SK-N-SH treated with all-trans-retinoic acid at 6 μM for 48 hours (cell line): ENCODE data around the gene ZNF2.
A peak's percentile ranks its signal among the peaks of the same experiment; 100 is the strongest.

Experiments
- ATAC-seq: fragments of 200-7000 bp; cut with Tn5 transposase; 3 replicates; pipeline ENCODE4 v1.9.1; 2020; ENCODE audit warnings: mild to moderate bottlenecking, moderate library complexity
- ARNTL ChIP-seq: fragments of 450-650 bp; formaldehyde crosslinking; IDR thresholded peaks from 2 replicates; pipeline ENCODE4 v1.5.0; 2020; ENCODE audit warnings: low read depth, mild to moderate bottlenecking, moderate library complexity, borderline replicate concordance
- CREB5 ChIP-seq: fragments of 250-450 bp; sonication (Bioruptor Pico); IDR thresholded peaks from 2 replicates; pipeline ENCODE4 v1.5.1; 2020; ENCODE audit warnings: low read depth, mild to moderate bottlenecking, moderate library complexity
- CSRNP3 ChIP-seq: fragments of 250-450 bp; sonication (Bioruptor Pico); IDR thresholded peaks from 2 replicates; pipeline ENCODE4 v1.5.1; 2021; ENCODE audit warnings: mild to moderate bottlenecking, moderate library complexity
- ESRRG ChIP-seq: fragments of 250-450 bp; sonication (Bioruptor Pico); IDR thresholded peaks from 2 replicates; pipeline ENCODE4 v1.6.1; 2021; ENCODE audit warnings: mild to moderate bottlenecking
- GLIS3 ChIP-seq: fragments of 250-450 bp; sonication (Bioruptor Pico); IDR thresholded peaks from 2 replicates; pipeline ENCODE4 v1.5.0; 2020; ENCODE audit warnings: mild to moderate bottlenecking, moderate library complexity
- ISL1 ChIP-seq: fragments of 250-450 bp; sonication (Bioruptor Pico); IDR thresholded peaks from 2 replicates; pipeline ENCODE4 v2.1.2; 2022; ENCODE audit warnings: mild to moderate bottlenecking, moderate library complexity
- OSR1 ChIP-seq: fragments of 250-450 bp; sonication (Bioruptor Pico); IDR thresholded peaks from 2 replicates; pipeline ENCODE4 v1.8.0; 2022; ENCODE audit warnings: moderate library complexity, mild to moderate bottlenecking, inconsistent platforms
- PATZ1 ChIP-seq: fragments of 250-450 bp; sonication (Bioruptor Pico); IDR thresholded peaks from 2 replicates; pipeline ENCODE4 v1.8.0; 2020; ENCODE audit warnings: mild to moderate bottlenecking, moderate library complexity, borderline replicate concordance
- POU6F1 ChIP-seq: fragments of 250-450 bp; sonication (Bioruptor Pico); IDR thresholded peaks from 2 replicates; pipeline ENCODE4 v1.8.0; 2021; ENCODE audit warnings: low read depth, mild to moderate bottlenecking, moderate library complexity, borderline replicate concordance
- PPARA ChIP-seq: fragments of 250-450 bp; sonication (Bioruptor Pico); IDR thresholded peaks from 2 replicates; pipeline ENCODE4 v1.5.0; 2020; ENCODE audit warnings: mild to moderate bottlenecking, borderline replicate concordance
- RARB ChIP-seq: fragments of 250-450 bp; sonication (Bioruptor Pico); IDR thresholded peaks from 2 replicates; pipeline ENCODE4 v1.8.0; 2021; ENCODE audit warnings: mild to moderate bottlenecking, moderate library complexity
- SNAI2 ChIP-seq: fragments of 250-450 bp; sonication (Bioruptor Pico); IDR thresholded peaks from 2 replicates; pipeline ENCODE4 v1.5.0; 2020; ENCODE audit warnings: mild to moderate bottlenecking, moderate library complexity
- TCF4 ChIP-seq: fragments of 250-450 bp; sonication (Bioruptor Pico); IDR thresholded peaks from 2 replicates; pipeline ENCODE4 v1.8.0; 2021; ENCODE audit warnings: mild to moderate bottlenecking, moderate library complexity, borderline replicate concordance
- TOX ChIP-seq: fragments of 250-450 bp; sonication (Bioruptor Pico); IDR thresholded peaks from 2 replicates; pipeline ENCODE4 v1.8.0; 2021; ENCODE audit warnings: mild to moderate bottlenecking, moderate library complexity, borderline replicate concordance
- TSHZ2 ChIP-seq: fragments of 250-450 bp; sonication (Bioruptor Pico); IDR thresholded peaks from 2 replicates; pipeline ENCODE4 v1.5.0; 2020; ENCODE audit warnings: mild to moderate bottlenecking, moderate library complexity
- ZC3H10 ChIP-seq: fragments of 250-450 bp; sonication (Bioruptor Pico); IDR thresholded peaks from 2 replicates; pipeline ENCODE4 v1.5.1; 2021; ENCODE audit warnings: mild to moderate bottlenecking, moderate library complexity
- ZFP3 ChIP-seq: fragments of 250-450 bp; sonication (Bioruptor Pico); IDR thresholded peaks from 2 replicates; pipeline ENCODE4 v1.5.0; 2020; ENCODE audit warnings: mild to moderate bottlenecking, moderate library complexity
- ZFP30 ChIP-seq: fragments of 450-650 bp; formaldehyde crosslinking; IDR thresholded peaks from 2 replicates; pipeline ENCODE4 v1.5.0; 2022; ENCODE audit warnings: mild to moderate bottlenecking, moderate library complexity
- ZNF565 ChIP-seq: fragments of 450-650 bp; formaldehyde crosslinking; conservative IDR thresholded peaks from 2 replicates; pipeline ENCODE4 v1.5.0; 2020; ENCODE audit warnings: low read depth, mild to moderate bottlenecking, moderate library complexity
- ZNF70 ChIP-seq: fragments of 450-650 bp; formaldehyde crosslinking; IDR thresholded peaks from 2 replicates; pipeline ENCODE4 v1.5.0; 2020; ENCODE audit warnings: mild to moderate bottlenecking, moderate library complexity
- ZNF8 ChIP-seq: fragments of 450-650 bp; formaldehyde crosslinking; IDR thresholded peaks from 2 replicates; pipeline ENCODE4 v1.5.0; 2020; ENCODE audit warnings: mild to moderate bottlenecking, moderate library complexity

ZNF2 gene

GRCh38 chr2:95166065-95166763 lies 605 bp downstream of the ZNF2 start:
- peak; percentile 36 for ATAC-seq
- no peak for TF ChIP-seq ZC3H10 (CRISPR knock-in tag)
- 0 out of 2 replicates have a peak, but pooled peaks have one; percentile 31 for TF ChIP-seq CSRNP3

- no peak for ATAC-seq
- TF ChIP-seq ZNF565 (CRISPR knock-in tag) (no peak), CSRNP3 (no peak), TCF4 (CRISPR knock-in tag) (no peak), RARB (CRISPR knock-in tag) (no peak), OSR1 (CRISPR knock-in tag) (no peak), CREB5 (no peak), ISL1 (CRISPR knock-in tag) (no peak), POU6F1 (CRISPR knock-in tag) (no peak), TOX (no peak), ZNF8 (CRISPR knock-in tag) (no peak), PATZ1 (no peak), ZFP3 (CRISPR knock-in tag) (no peak), GLIS3 (no peak), PPARA (no peak), ZNF70 (CRISPR knock-in tag) (no peak), SNAI2 (CRISPR knock-in tag) (no peak), ZC3H10 (CRISPR knock-in tag) (no peak), ESRRG (no peak)
- TF ChIP-seq, all 23 proteins: peak for 0
These were observed 6.3 kb downstream of the ZNF2 start for GRCh38 chr2:95171902-95172301.

GRCh38 chr2:95174031-95174542 lies 8.5 kb downstream of the ZNF2 start:
- no peak for ATAC-seq
- TF ChIP-seq GLIS3, result no peak
- TF ChIP-seq PATZ1, result no peak
- no peak for TF ChIP-seq SNAI2 (CRISPR knock-in tag)

- TF ChIP-seq POU6F1 (CRISPR knock-in tag) (no peak), ARNTL (CRISPR knock-in tag) (no peak), ISL1 (CRISPR knock-in tag) (no peak), ZFP30 (CRISPR knock-in tag) (no peak), TSHZ2 (no peak)
- no peak for ATAC-seq
These were observed 13.8 kb downstream of the ZNF2 start for GRCh38 chr2:95179451-95179850.
